ENCODE data around the gene ANKRD6.

GRCh38 chr6:89409461-89410035 is 23.4 kb upstream of the ANKRD6 start:
- TF ChIP-seq EZH2 (IDR thresholded peaks at IDR 0.05; ENCODE audit: borderline replicate concordance, insufficient read depth, low read depth, low read length, poor library complexity, severe bottlenecking) = no peak
- TF ChIP-seq, protein P1, sequence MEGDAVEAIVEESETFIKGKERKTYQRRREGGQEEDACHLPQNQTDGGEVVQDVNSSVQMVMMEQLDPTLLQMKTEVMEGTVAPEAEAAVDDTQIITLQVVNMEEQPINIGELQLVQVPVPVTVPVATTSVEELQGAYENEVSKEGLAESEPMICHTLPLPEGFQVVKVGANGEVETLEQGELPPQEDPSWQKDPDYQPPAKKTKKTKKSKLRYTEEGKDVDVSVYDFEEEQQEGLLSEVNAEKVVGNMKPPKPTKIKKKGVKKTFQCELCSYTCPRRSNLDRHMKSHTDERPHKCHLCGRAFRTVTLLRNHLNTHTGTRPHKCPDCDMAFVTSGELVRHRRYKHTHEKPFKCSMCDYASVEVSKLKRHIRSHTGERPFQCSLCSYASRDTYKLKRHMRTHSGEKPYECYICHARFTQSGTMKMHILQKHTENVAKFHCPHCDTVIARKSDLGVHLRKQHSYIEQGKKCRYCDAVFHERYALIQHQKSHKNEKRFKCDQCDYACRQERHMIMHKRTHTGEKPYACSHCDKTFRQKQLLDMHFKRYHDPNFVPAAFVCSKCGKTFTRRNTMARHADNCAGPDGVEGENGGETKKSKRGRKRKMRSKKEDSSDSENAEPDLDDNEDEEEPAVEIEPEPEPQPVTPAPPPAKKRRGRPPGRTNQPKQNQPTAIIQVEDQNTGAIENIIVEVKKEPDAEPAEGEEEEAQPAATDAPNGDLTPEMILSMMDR (IDR thresholded peaks at IDR 0.05) = no peak

All from B cell (primary cell).